GM19452 (cell line): ENCODE data around the gene SPOCK2.
"Not testable (repeated sequence)": the region's sequence is repeated elsewhere in the genome, so short reads cannot be mapped to it uniquely, and the experiment has no call there.

Experiments
- ATAC-seq: cut with Tn5 transposase; IDR thresholded peaks from one replicate; pipeline ENCODE4 v1.9.1; 2021; ENCODE audit not compliant: unreplicated experiment

The SPOCK2 gene

GRCh38 chr10:72087969-72088888 is at the start of gene SPOCK2:
TSS of gene SPOCK2 (minus strand) at chr10:72088551. CDS start at chr10:72088328, 223 bp downstream.
- no peak for ATAC-seq

GRCh38 chr10:72137583-72137982 is 49.2 kb upstream of the SPOCK2 start:
- no peak for ATAC-seq

- ATAC-seq = not testable (repeated sequence)
Observed at GRCh38 chr10:72136225-72136624, 47.9 kb upstream of the SPOCK2 start.

- no peak for ATAC-seq
Observed at GRCh38 chr10:72134785-72135767, 46.7 kb upstream of the SPOCK2 start.

- ATAC-seq = peak; percentile 79
Observed at GRCh38 chr10:72133517-72133916, 45.2 kb upstream of the SPOCK2 start.

GRCh38 chr10:72132854-72133253 is 44.5 kb upstream of the SPOCK2 start:
- no peak for ATAC-seq

GRCh38 chr10:72127571-72127970 is 39.2 kb upstream of the SPOCK2 start:
- no peak for ATAC-seq

- no peak for ATAC-seq
Observed at GRCh38 chr10:72126872-72127232, 38.5 kb upstream of the SPOCK2 start.

GRCh38 chr10:72126184-72126871 is 38.0 kb upstream of the SPOCK2 start:
- ATAC-seq = no peak

- ATAC-seq = no peak
Observed at GRCh38 chr10:72124989-72125388, 36.6 kb upstream of the SPOCK2 start.

GRCh38 chr10:72124381-72124780 is 36.0 kb upstream of the SPOCK2 start:
- ATAC-seq = no peak

- ATAC-seq = no peak
Observed at GRCh38 chr10:72123616-72124015, 35.3 kb upstream of the SPOCK2 start.

GRCh38 chr10:72122221-72122620 is 33.9 kb upstream of the SPOCK2 start:
- no peak for ATAC-seq

- no peak for ATAC-seq
Observed at GRCh38 chr10:72121389-72121788, 33.0 kb upstream of the SPOCK2 start.

GRCh38 chr10:72116372-72116771 is 28.0 kb upstream of the SPOCK2 start:
- no peak for ATAC-seq

- no peak for ATAC-seq
Observed at GRCh38 chr10:72114706-72115450, 26.5 kb upstream of the SPOCK2 start.

GRCh38 chr10:72110673-72111401 is 22.5 kb upstream of the SPOCK2 start:
- no peak for ATAC-seq

- ATAC-seq = no peak
Observed at GRCh38 chr10:72109636-72110157, 21.3 kb upstream of the SPOCK2 start.
